ENCODE results near the gene COL13A1. TPM values are rescaled to one million over a fixed set of nuclear protein-coding genes. Genes with fewer than 3 reads are reported as not detected.

Gene COL13A1
- total and polyA plus RNA-seq, 5 donors from 2014 or later: not detected

DNA sequence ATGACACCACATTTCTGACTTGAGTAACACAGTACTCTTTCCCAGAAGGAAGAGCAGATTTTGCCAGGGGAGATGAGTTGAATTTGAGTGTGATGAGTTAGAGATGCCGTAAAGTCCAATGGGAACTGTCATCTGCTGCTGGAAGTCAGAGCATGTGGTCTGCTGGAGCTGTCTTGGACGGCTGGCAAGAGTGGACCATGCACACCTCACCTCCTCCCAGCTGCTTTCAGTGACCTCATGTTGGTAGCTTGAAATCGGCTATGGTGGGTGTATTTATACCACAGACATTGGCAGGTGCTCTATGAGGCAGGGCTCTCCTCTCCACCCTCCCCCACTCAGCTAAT is 82.3 kb downstream of the COL13A1 start:
- H3K4me3 ChIP-seq (ENCODE audit: low read depth, low read length): no peak overlapping the region
- no peak for ATAC-seq (ENCODE audit: low read depth in 2 of 2)
- H3K4me1 Mint-ChIP-seq: no peaks in the 10 kb centered on the region
- H3K27me3 ChIP-seq (ENCODE audit: control insufficient read depth, insufficient read depth, low read length): no peaks in the 10 kb centered on the region
- DNase-seq: no peak
- peaks cover 21% of the 10 kb centered on the region for H3K27me3 Mint-ChIP-seq
- H3K27ac ChIP-seq (ENCODE audit: insufficient read depth, low read length, poor library complexity, severe bottlenecking): no peak overlapping the region
- no peaks in the 10 kb centered on the region for H3K9me3 ChIP-seq (ENCODE audit: control insufficient read depth in 2 of 2, low read length in 2 of 2)
- H3K36me3 Mint-ChIP-seq: no peaks in the 10 kb centered on the region
- H3K4me1 ChIP-seq (ENCODE audit: control insufficient read depth, insufficient read depth, low read length, poor library complexity, severe bottlenecking): no peaks in the 10 kb centered on the region
- H3K27ac Mint-ChIP-seq: no peak overlapping the region
- H3K36me3 ChIP-seq (ENCODE audit: control insufficient read depth, insufficient read depth, low read length): no peaks in the 10 kb centered on the region
- no peak overlapping the region for H3K4me3 Mint-ChIP-seq
- no peaks in the 10 kb centered on the region for H3K9me3 Mint-ChIP-seq

DNA sequence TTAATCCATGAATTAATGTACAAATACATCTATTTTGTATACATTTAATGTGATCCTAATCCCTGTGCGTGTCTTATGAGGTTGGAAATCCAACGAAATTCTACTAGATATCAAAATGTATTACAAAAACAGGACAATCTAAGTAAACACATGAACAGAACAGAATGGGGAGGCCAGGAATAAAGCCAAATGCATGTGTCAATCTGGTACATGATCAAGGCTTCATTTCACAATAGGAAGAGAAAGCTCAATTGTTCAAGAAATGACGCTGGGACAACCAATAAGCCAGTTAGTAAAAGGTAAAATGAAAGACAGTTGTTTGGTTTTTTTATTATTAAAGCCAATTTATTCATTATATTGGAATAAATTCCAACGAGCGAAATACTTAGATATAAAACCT is 83.0 kb downstream of the COL13A1 start:
- H3K4me1 ChIP-seq (ENCODE audit: control insufficient read depth, insufficient read depth, low read length, poor library complexity, severe bottlenecking): no peaks in the 10 kb centered on the region
- Mint-ChIP-seq H3K36me3 (no peaks in the 10 kb centered on the region), H3K9me3 (no peaks in the 10 kb centered on the region), H3K27ac (no peak overlapping the region), H3K4me3 (no peak overlapping the region), H3K27me3 (peaks cover 21% of the 10 kb centered on the region), H3K4me1 (no peaks in the 10 kb centered on the region)
- no peak overlapping the region for H3K27ac ChIP-seq (ENCODE audit: insufficient read depth, low read length, poor library complexity, severe bottlenecking)
- H3K27me3 ChIP-seq (ENCODE audit: control insufficient read depth, insufficient read depth, low read length): no peaks in the 10 kb centered on the region
- DNase-seq: no peak
- no peak for ATAC-seq (ENCODE audit: low read depth in 2 of 2)
- no peaks in the 10 kb centered on the region for H3K9me3 ChIP-seq (ENCODE audit: control insufficient read depth in 2 of 2, low read length in 2 of 2)
- H3K4me3 ChIP-seq (ENCODE audit: low read depth, low read length): no peak overlapping the region
- H3K36me3 ChIP-seq (ENCODE audit: control insufficient read depth, insufficient read depth, low read length): no peaks in the 10 kb centered on the region

DNA sequence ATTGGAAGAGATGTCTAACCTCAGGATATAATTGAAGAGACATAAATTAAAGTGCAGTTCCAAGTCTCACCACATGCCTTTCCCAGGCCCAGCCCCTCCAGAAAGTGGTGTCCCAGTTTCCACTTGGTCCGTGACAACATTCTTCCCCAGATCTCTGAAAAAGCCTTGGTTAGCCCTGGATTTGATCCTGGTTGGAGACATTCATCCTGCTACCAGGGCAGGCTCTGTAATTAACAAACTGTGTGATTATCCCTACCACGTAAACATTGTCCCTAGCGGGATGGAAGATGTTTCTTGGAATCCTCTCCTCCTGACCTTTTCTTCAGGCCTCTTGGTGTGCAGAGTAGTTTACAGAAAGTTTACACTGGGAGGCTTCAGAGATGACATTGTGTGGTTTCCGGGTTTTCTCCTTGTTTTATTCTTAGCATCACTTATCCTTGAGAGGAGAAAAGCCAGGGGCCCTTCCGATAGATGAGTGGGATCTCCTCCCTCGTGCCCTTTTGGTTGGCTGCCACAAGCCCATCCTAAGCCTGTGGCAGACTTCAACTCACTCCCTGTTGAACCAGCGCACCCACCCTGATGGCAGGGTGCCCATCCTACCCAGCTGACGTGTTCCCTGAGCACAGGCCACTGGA is 83.8 kb downstream of the COL13A1 start:
- Histone ChIP-seq H3K27me3 (ENCODE audit: control insufficient read depth, insufficient read depth, low read length) (no peaks in the 10 kb centered on the region), H3K36me3 (ENCODE audit: control insufficient read depth, insufficient read depth, low read length) (no peaks in the 10 kb centered on the region), H3K4me3 (ENCODE audit: low read depth, low read length) (no peak overlapping the region), H3K27ac (ENCODE audit: insufficient read depth, low read length, poor library complexity, severe bottlenecking) (no peak overlapping the region), H3K9me3 (ENCODE audit: control insufficient read depth in 2 of 2, low read length in 2 of 2) (no peaks in the 10 kb centered on the region), H3K4me1 (ENCODE audit: control insufficient read depth, insufficient read depth, low read length, poor library complexity, severe bottlenecking) (no peaks in the 10 kb centered on the region)
- peaks cover 21% of the 10 kb centered on the region for H3K27me3 Mint-ChIP-seq
- no peaks in the 10 kb centered on the region for H3K36me3 Mint-ChIP-seq
- no peaks in the 10 kb centered on the region for H3K4me1 Mint-ChIP-seq
- H3K4me3 Mint-ChIP-seq: no peak overlapping the region
- no peaks in the 10 kb centered on the region for H3K9me3 Mint-ChIP-seq
- no peak overlapping the region for H3K27ac Mint-ChIP-seq
- DNase-seq (no peak), ATAC-seq (ENCODE audit: low read depth in 2 of 2) (no peak)

DNA sequence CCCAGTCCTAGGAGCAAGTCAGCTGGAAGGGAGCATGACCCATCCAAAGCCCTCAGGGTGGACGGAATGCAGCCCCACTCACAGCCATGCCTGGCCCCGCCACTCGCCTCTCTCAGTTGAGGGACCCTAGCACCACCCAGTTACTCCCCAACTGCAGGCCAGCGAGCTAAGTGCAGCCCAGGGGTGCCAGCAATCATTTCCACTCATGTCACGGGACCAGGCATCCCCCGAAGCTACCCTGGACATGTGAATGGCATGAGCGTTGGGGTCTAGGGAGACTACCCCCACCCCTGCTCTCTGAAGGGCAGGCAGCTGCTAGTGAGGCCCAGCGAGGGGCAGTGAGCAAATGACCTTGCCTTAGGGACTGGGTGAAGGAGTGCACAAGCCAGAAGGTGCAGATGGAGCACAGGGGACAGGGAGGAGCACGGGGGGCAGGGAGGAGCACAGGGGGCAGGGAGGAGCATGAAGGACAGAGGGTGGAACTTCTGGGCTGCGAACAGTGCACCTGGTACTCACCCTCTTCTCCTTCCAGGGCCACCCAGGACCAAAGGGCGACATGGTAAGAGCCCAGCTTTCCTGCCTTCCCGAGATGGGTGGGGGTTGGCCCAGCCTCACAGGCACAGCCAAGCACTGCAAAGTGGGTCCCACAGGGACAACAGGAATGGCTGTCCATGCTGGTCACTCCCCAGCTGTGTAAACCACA is 87.3 kb downstream of the COL13A1 start:
- Mint-ChIP-seq H3K27ac (no peak overlapping the region), H3K4me1 (no peaks in the 10 kb centered on the region), H3K36me3 (no peaks in the 10 kb centered on the region), H3K4me3 (no peak overlapping the region), H3K9me3 (no peaks in the 10 kb centered on the region), H3K27me3 (peaks cover 5% of the 10 kb centered on the region)
- H3K36me3 ChIP-seq (ENCODE audit: control insufficient read depth, insufficient read depth, low read length): no peaks in the 10 kb centered on the region
- no peak overlapping the region for H3K4me3 ChIP-seq (ENCODE audit: low read depth, low read length)
- no peaks in the 10 kb centered on the region for H3K4me1 ChIP-seq (ENCODE audit: control insufficient read depth, insufficient read depth, low read length, poor library complexity, severe bottlenecking)
- no peak for ATAC-seq (ENCODE audit: low read depth in 2 of 2)
- H3K27me3 ChIP-seq (ENCODE audit: control insufficient read depth, insufficient read depth, low read length): no peaks in the 10 kb centered on the region
- DNase-seq: no peak
- H3K27ac ChIP-seq (ENCODE audit: insufficient read depth, low read length, poor library complexity, severe bottlenecking): no peak overlapping the region
- H3K9me3 ChIP-seq (ENCODE audit: control insufficient read depth in 2 of 2, low read length in 2 of 2): no peaks in the 10 kb centered on the region

DNA sequence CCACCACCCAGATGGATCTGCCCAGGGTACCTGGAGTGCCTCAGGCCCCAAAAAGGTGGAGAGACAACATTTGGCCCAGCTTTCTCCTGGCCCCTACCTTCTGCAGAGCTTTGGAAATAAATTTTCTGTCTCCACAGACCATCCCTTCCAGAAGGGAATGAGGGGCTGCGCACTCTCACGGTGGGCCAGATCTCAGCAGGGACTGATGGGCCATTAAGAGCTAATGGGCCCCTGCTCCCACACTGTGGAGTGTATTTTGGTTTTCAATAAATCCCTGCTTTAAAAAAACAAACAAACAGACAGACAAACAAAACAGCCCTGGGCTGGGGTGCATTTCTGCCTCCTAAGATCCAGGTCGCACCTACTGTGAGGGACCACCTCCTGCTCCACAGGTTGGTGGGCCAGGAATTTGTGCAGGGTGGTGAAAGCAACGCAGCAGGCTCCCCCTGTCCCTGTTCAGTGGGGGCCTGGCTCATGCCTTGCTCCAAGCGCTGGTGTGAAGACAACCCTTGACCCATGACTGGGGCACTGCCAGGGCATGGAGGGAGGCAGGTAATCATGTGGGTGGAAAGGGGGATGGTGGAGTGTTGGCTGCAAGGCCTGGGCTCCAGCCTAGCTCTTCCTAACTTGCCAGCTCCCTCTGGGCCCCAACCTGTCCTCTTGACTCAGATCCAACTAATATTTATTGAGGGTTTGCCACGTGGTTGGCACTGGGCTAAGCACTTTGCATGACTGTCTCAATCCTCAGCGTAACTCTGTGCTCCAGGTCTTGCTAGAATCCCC is 88.5 kb downstream of the COL13A1 start:
- Mint-ChIP-seq H3K9me3 (no peaks in the 10 kb centered on the region), H3K27me3 (peaks cover 5% of the 10 kb centered on the region), H3K36me3 (no peaks in the 10 kb centered on the region), H3K4me3 (no peak overlapping the region), H3K4me1 (no peaks in the 10 kb centered on the region), H3K27ac (no peak overlapping the region)
- Histone ChIP-seq H3K27ac (ENCODE audit: insufficient read depth, low read length, poor library complexity, severe bottlenecking) (no peak overlapping the region), H3K9me3 (ENCODE audit: control insufficient read depth in 2 of 2, low read length in 2 of 2) (no peaks in the 10 kb centered on the region), H3K27me3 (ENCODE audit: control insufficient read depth, insufficient read depth, low read length) (no peaks in the 10 kb centered on the region), H3K4me1 (ENCODE audit: control insufficient read depth, insufficient read depth, low read length, poor library complexity, severe bottlenecking) (no peaks in the 10 kb centered on the region), H3K36me3 (ENCODE audit: control insufficient read depth, insufficient read depth, low read length) (no peaks in the 10 kb centered on the region), H3K4me3 (ENCODE audit: low read depth, low read length) (no peak overlapping the region)
- no peak for DNase-seq
- no peak for ATAC-seq (ENCODE audit: low read depth in 2 of 2)

DNA sequence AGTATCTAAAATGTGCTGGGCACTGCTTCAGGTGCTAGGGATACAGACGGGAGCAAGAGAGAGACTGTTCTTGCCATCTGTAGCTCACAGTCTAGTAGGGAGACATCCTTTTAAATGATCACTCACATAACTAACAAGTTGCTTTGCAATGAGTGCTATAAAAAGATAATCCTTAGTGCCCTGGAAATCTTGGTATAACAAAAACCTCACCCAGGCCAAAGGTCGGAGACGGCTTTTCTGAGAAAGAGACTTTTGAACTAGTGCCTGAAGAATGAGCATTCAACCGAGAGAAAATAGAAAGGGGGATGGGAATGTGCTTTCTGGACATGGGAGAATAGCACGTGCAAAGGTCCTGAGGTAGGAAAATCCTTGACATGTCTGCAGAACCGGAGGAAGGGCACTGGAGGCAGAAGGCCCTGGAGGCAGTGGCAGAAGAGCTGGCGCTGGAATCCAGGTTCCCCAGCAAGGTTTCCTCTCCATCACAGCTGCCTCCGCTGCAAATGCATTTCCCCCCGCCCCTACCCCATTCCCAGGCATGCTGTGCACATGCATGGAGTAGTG is 89.4 kb downstream of the COL13A1 start:
- Mint-ChIP-seq H3K36me3 (no peaks in the 10 kb centered on the region), H3K9me3 (no peaks in the 10 kb centered on the region), H3K4me1 (no peaks in the 10 kb centered on the region), H3K27ac (no peak overlapping the region), H3K27me3 (peaks cover 5% of the 10 kb centered on the region), H3K4me3 (no peak overlapping the region)
- no peaks in the 10 kb centered on the region for H3K36me3 ChIP-seq (ENCODE audit: control insufficient read depth, insufficient read depth, low read length)
- no peak overlapping the region for H3K27ac ChIP-seq (ENCODE audit: insufficient read depth, low read length, poor library complexity, severe bottlenecking)
- ATAC-seq (ENCODE audit: low read depth in 2 of 2) (no peak), DNase-seq (no peak)
- H3K4me1 ChIP-seq (ENCODE audit: control insufficient read depth, insufficient read depth, low read length, poor library complexity, severe bottlenecking): no peaks in the 10 kb centered on the region
- no peaks in the 10 kb centered on the region for H3K9me3 ChIP-seq (ENCODE audit: control insufficient read depth in 2 of 2, low read length in 2 of 2)
- H3K4me3 ChIP-seq (ENCODE audit: low read depth, low read length): no peak overlapping the region
- H3K27me3 ChIP-seq (ENCODE audit: control insufficient read depth, insufficient read depth, low read length): no peaks in the 10 kb centered on the region

DNA sequence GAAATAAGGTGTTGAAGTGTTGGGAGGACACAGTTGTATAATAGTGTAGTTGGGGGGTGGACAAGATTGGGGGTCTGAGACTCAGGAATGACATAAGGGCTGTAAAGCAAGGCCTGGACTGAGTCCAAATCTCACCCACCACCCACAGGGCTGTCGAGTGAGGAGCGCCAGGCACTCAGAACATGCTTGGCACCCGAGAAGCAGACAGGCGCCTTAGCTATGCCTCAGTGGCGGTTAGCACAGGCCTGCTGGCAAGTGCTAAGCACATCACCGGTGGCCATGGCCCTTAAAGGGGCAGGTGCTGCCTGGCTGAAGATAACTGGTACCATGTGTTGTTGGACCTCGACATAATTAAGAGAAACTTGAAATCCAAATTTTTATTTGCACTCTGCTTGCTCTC is 90.7 kb downstream of the COL13A1 start:
- H3K27ac Mint-ChIP-seq: no peak overlapping the region
- no peaks in the 10 kb centered on the region for H3K9me3 ChIP-seq (ENCODE audit: control insufficient read depth in 2 of 2, low read length in 2 of 2)

More for the DNA sequence above, 90.7 kb downstream of the COL13A1 start:
- Histone ChIP-seq H3K27me3 (ENCODE audit: control insufficient read depth, insufficient read depth, low read length) (no peaks in the 10 kb centered on the region), H3K4me1 (ENCODE audit: control insufficient read depth, insufficient read depth, low read length, poor library complexity, severe bottlenecking) (no peaks in the 10 kb centered on the region), H3K27ac (ENCODE audit: insufficient read depth, low read length, poor library complexity, severe bottlenecking) (no peak overlapping the region), H3K36me3 (ENCODE audit: control insufficient read depth, insufficient read depth, low read length) (no peaks in the 10 kb centered on the region), H3K4me3 (ENCODE audit: low read depth, low read length) (no peak overlapping the region)
- H3K4me3 Mint-ChIP-seq: no peak overlapping the region
- ATAC-seq (ENCODE audit: low read depth in 2 of 2) (no peak), DNase-seq (no peak)
- no peaks in the 10 kb centered on the region for H3K9me3 Mint-ChIP-seq
- no peaks in the 10 kb centered on the region for H3K27me3 Mint-ChIP-seq
- no peaks in the 10 kb centered on the region for H3K4me1 Mint-ChIP-seq
- no peaks in the 10 kb centered on the region for H3K36me3 Mint-ChIP-seq

Data from CD4-positive, CD25-positive, alpha-beta regulatory T cell (primary cell).